Stimulated activated CD8-positive, alpha-beta memory T cell treated with anti-CD3 and anti-CD28 coated beads, Interleukin-4, amount 100 ng/mL, for 1 hour (primary cell): ENCODE measurements around the gene HES6.
"Not testable (repeated sequence)": the region's sequence is repeated elsewhere in the genome, so short reads cannot be mapped to it uniquely, and the experiment has no call there.

ENCODE experiments used
- DNase-seq, 2 donors: peaks; one replicate each; pipeline ENCODE4 v3.0.0-alpha.2; 2020; ENCODE audit warnings: low read depth in 2 of 2, low spot score in 1 of 2

Gene HES6

GRCh38 chr2:238273433-238273832 is 33.6 kb upstream of the HES6 start:
- not testable (repeated sequence) for DNase-seq

GRCh38 chr2:238272156-238272555 is 32.3 kb upstream of the HES6 start:
- no peak for DNase-seq

GRCh38 chr2:238271686-238272085 is 31.8 kb upstream of the HES6 start:
- DNase-seq: not testable (repeated sequence)

- no peak for DNase-seq
Observed at GRCh38 chr2:238271061-238271554, 31.3 kb upstream of the HES6 start.

DNA sequence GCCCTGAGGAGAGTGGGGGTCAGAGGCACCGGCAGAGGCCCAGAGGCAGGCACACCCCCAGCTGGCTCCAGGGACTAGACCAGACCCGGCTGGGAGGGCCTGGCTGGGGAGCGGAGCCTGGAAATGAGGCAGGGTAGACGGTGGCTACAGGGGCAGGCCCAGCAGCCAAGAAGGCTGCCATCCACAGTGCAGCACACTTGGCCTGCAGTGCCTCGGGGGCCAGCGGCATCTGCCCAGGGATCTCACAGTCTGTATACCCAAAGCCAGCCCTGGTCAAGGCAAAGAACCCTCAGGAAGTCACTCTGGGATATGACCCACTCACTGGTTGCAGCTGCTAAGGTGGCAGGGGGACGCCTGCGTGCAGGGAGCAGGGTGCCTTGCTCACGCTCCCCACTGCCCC is 30.8 kb upstream of the HES6 start:
- DNase-seq: no peak

- DNase-seq: no peak
Observed at GRCh38 chr2:238269741-238270140, 29.9 kb upstream of the HES6 start.

DNA sequence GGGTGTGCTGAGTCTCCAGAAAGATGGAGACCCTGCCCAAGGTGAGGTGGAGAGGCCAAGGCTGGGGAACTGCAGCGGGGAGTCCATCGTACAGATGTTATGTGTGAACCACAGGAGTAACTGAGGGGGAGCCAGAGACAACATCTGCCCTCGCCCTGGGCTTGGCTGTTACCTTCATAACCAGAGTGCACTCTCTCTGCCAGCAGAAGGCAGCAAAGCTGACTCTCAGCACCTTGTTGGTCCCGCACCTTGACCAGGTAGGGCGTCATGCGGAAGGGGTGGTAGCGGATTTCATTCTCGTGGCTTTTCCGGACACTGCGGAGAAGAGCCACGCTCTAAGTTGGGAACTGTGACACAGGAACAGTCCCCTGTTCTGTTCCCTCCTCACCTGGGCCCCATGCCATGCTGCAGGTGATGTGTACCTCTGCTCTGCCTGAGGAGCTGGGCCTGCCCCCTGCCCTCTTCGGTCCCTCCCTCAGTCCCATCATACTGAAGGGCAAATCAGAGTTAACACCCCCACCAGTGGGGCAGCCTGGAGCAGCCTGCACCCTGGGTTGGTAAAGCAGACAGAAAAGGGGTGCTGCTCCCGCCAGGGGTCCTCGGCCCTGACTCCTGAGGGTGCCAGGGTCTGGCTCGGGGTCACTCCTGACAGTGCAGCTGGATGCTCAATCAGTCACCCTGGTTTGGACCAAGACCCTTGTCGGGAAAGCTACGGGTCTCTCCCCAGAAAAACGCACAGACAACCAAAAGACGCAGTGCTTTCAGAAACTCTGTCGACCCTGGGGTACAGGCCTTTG is 28.2 kb upstream of the HES6 start:
- DNase-seq: no peak

GRCh38 chr2:238267341-238267710 is 27.5 kb upstream of the HES6 start:
- DNase-seq: no peak

- DNase-seq: no peak
Observed at GRCh38 chr2:238265605-238266004, 25.8 kb upstream of the HES6 start.

DNA sequence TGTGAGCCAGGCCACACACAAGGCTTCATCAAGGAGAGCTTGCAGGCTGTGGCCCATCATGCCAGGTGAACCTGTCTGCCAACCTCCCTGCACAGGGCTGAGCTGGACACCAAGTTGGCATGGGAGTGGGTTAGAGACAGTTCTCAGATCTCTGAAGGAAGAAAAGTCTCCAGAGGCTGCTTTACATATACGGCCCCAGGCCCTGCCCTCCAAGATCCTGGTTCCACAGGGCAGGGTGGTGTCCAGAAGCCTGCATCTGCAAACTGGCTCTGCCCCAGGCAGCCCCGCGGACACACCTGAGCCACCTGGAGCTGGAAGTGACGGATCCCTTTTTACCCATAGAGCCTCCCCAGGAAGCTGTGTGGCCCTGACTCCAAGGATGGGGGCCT is 24.2 kb upstream of the HES6 start:
- no peak for DNase-seq

- DNase-seq: peak; percentile 42 to 47
Observed at GRCh38 chr2:238263204-238264071, 23.6 kb upstream of the HES6 start.

- DNase-seq: no peak
Observed at GRCh38 chr2:238262496-238263122, 22.8 kb upstream of the HES6 start.

GRCh38 chr2:238261718-238262375 is 22.0 kb upstream of the HES6 start:
- DNase-seq: no peak

- DNase-seq: no peak
Observed at GRCh38 chr2:238260883-238261282, 21.0 kb upstream of the HES6 start.

- no peak for DNase-seq
Observed at GRCh38 chr2:238259061-238260020, 19.5 kb upstream of the HES6 start.

- no peak for DNase-seq
Observed at GRCh38 chr2:238257786-238258700, 18.2 kb upstream of the HES6 start.

GRCh38 chr2:238256594-238257104 is 16.8 kb upstream of the HES6 start:
- peak in 1 of 2 donors; percentile 43 for DNase-seq

GRCh38 chr2:238256111-238256510 is 16.3 kb upstream of the HES6 start:
- no peak for DNase-seq

DNA sequence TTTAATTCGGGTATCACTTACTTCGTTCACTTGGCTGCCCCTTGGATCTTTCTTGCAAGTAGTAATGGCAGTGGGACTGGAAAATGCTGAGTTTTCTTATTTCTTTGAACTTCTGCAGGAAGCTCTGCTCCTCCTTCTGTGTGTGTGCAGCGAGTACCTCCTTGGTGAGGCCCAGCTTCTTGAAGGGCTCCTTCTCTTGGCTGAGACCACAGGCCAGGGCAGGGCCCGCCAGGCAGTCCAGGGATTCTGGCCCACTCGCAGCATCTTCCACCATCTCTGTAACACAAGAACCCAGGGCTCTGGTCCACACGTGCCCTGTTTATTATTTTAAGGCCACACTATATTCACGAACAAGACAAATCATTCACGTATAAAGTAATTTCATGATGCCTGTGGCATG is 15.8 kb upstream of the HES6 start:
- no peak for DNase-seq
